Lower lobe of right lung (tissue), 2 donors: ENCODE measurements around the gene DUSP9. TPM values are rescaled to one million over a fixed set of nuclear protein-coding genes. Genes with fewer than 3 reads are reported as not detected.

ENCODE experiments used
- ATAC-seq, 2 donors: fragments of 200-7000 bp; cut with Tn5 transposase; one replicate each; pipeline ENCODE4 v1.9.1; 2020 to 2022; ENCODE audit warnings: mild to moderate bottlenecking in 2 of 2, moderate library complexity in 2 of 2
- DNase-seq: peaks from one replicate; pipeline ENCODE4 v3.0.0-alpha.2; 2020
- H3K27ac ChIP-seq: fragments of 200-600 bp; one replicate; pipeline ENCODE4 v1.8.0; 2022
- H3K27me3 ChIP-seq: fragments of 200-600 bp; one replicate; pipeline ENCODE4 v1.8.0; 2022; ENCODE audit warnings: low read depth
- H3K36me3 ChIP-seq: fragments of 200-600 bp; one replicate; pipeline ENCODE4 v1.8.0; 2022; ENCODE audit warnings: mild to moderate bottlenecking
- H3K4me1 ChIP-seq: fragments of 200-600 bp; one replicate; pipeline ENCODE4 v1.8.0; 2022
- H3K4me3 ChIP-seq: fragments of 200-600 bp; one replicate; pipeline ENCODE4 v1.8.0; 2022; ENCODE audit warnings: mild to moderate bottlenecking
- H3K9me3 ChIP-seq: fragments of 200-600 bp; one replicate; pipeline ENCODE4 v1.8.0; 2022
- CTCF ChIP-seq: fragments of 200-600 bp; IDR thresholded peaks from one replicate; pipeline ENCODE4 v1.8.0; 2022; ENCODE audit warnings: antibody characterized with exemption, mild to moderate bottlenecking
- intact Hi-C: fragments of 100-400 bp; cut with DNase I; formaldehyde crosslinking; loops from one replicate; pipeline ENCODE4 v1.11.0; 2022
- total RNA-seq: library from RNA; stranded (reverse); fragmentation: NEBNext Ultra II Directional; extraction: Animal tissue kit (Norgen Biotek cat#: 25700); gene quantifications from one replicate; pipeline ENCODE4 v1.2.1, GENCODE V29; 2021
- donor health status: DM: no; HTN: yes; CAD: no; lungs with severe emphysema.

Gene DUSP9
- total RNA-seq, 1 donor from 2014 or later = not detected

- no peak overlapping the region for H3K4me3 ChIP-seq
- TF ChIP-seq CTCF = no peak
- no peak for DNase-seq
- ATAC-seq = no peak
- intact Hi-C loops = no loop called here
- H3K27ac ChIP-seq = no peak overlapping the region
- no peaks in the 10 kb centered on the region for H3K36me3 ChIP-seq
- no peaks in the 10 kb centered on the region for H3K9me3 ChIP-seq
- no peaks in the 10 kb centered on the region for H3K4me1 ChIP-seq
- H3K27me3 ChIP-seq = peaks cover 5% of the 10 kb centered on the region
Measured at GRCh38 chrX:153670748-153671588, 24.0 kb downstream of the DUSP9 start.

GRCh38 chrX:153671589-153672530 is 24.9 kb downstream of the DUSP9 start:
- H3K36me3 ChIP-seq = no peaks in the 10 kb centered on the region
- intact Hi-C loops = no loop called here
- DNase-seq = no peak
- no peaks in the 10 kb centered on the region for H3K9me3 ChIP-seq
- peaks cover 5% of the 10 kb centered on the region for H3K27me3 ChIP-seq
- H3K4me1 ChIP-seq = no peaks in the 10 kb centered on the region
- H3K4me3 ChIP-seq = no peak overlapping the region
- TF ChIP-seq CTCF = no peak
- H3K27ac ChIP-seq = no peak overlapping the region
- ATAC-seq = no peak

- TF ChIP-seq CTCF = no peak
- H3K27ac ChIP-seq = no peak overlapping the region
- ATAC-seq (no peak), DNase-seq (no peak)
- intact Hi-C loops = no loop called here
- no peaks in the 10 kb centered on the region for H3K4me1 ChIP-seq
- H3K36me3 ChIP-seq = no peaks in the 10 kb centered on the region
- no peaks in the 10 kb centered on the region for H3K9me3 ChIP-seq
- peaks cover 5% of the 10 kb centered on the region for H3K27me3 ChIP-seq
- H3K4me3 ChIP-seq = no peak overlapping the region
Measured at GRCh38 chrX:153672531-153673427, 25.8 kb downstream of the DUSP9 start.

GRCh38 chrX:153673428-153674218 is 26.6 kb downstream of the DUSP9 start, which contains the start of gene PNCK:
TSS of gene PNCK (minus strand) at chrX:153673813. CDS start at chrX:153673076, 737 bp downstream.
- no peak within 1 kb of the TSS for H3K4me3 ChIP-seq
- intact Hi-C loops = no loop called here

More at GRCh38 chrX:153673428-153674218, 26.6 kb downstream of the DUSP9 start, which contains the start of gene PNCK:
- Histone ChIP-seq H3K36me3 (no peaks in the 10 kb centered on the region), H3K27me3 (peaks cover 5% of the 10 kb centered on the region), H3K4me1 (no peaks in the 10 kb centered on the region), H3K9me3 (no peaks in the 10 kb centered on the region), H3K27ac (no peak within 1 kb of the TSS)
- no peak for TF ChIP-seq CTCF
- ATAC-seq (no peak), DNase-seq (no peak)
